ENCODE data around the gene MN1.

MN1 gene

DNA sequence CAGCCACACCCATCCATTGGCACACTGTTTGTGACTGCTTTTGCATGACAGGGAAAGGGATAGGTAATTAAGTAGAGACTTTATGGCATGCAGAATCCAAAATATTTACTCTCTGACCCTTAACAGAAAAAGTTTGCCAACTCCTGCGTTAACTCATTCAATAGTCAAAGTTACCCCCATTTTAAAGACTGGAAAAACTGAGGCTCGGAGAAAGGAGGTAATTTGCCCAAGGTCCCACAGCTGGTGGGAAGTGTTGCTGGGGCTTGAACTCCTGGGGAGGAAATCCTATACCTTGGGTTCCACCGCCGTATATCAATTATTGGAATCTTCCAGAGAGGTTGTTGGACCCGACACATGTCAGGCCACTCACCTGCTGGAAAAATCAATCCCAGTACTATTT is 29.9 kb downstream of the MN1 start:
- peaks cover 5% of the 10 kb centered on the region; the same call in 1 of the 2 replicates for H3K36me3 ChIP-seq (ENCODE audit: insufficient read depth, low read length)
- no peak for TF ChIP-seq FOXP2 (optimal IDR thresholded peaks at IDR 0.05; ENCODE audit: control extremely low read depth, extremely low read length, insufficient read depth)
- no peak for TF ChIP-seq POLR2AphosphoS5 (IDR thresholded peaks at IDR 0.05; ENCODE audit: borderline replicate concordance, low read depth, low read length)
- no peak for TF ChIP-seq EZH2 (IDR thresholded peaks at IDR 0.05)

DNA sequence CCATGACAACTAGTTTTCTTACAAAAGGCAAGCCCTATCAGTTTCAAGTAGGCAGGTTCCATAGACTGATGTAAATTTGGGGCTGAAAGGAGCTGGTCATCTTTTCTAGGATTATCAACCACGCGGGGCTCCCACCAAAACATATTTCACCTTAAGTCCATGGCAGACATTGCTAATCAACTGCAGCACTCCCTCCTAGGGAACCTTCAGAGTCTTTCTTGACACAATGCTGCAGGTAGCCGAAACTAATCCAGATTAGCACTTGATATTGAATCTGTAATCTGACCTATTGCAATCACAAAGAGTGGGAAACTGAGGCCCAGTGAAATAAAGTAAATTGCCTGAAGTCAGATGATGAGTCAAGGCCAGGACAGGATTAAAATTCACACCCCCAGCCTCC is 32.5 kb downstream of the MN1 start:
- TF ChIP-seq POLR2AphosphoS5 (IDR thresholded peaks at IDR 0.05; ENCODE audit: borderline replicate concordance, low read depth, low read length) (no peak), EZH2 (IDR thresholded peaks at IDR 0.05) (no peak), FOXP2 (optimal IDR thresholded peaks at IDR 0.05; ENCODE audit: control extremely low read depth, extremely low read length, insufficient read depth) (no peak)
- Histone ChIP-seq H3K4me3 (no peak overlapping the region), H3K27ac (no peak overlapping the region), H3K9ac (ENCODE audit: insufficient read length) (no peak overlapping the region), H3K9me3 (ENCODE audit: low read depth, low read length) (no peaks in the 10 kb centered on the region), H3K36me3 (ENCODE audit: insufficient read depth, low read length) (peaks cover 6% of the 10 kb centered on the region; the same call in 1 of the 2 replicates)
- DNase-seq (ENCODE audit: low read depth, low spot score): no peak

More for the DNA sequence above, 29.9 kb downstream of the MN1 start:
- DNase-seq (ENCODE audit: low read depth, low spot score): no peak
- no peak overlapping the region for H3K27ac ChIP-seq
- no peaks in the 10 kb centered on the region for H3K9me3 ChIP-seq (ENCODE audit: low read depth, low read length)
- H3K4me3 ChIP-seq: no peak overlapping the region
- H3K9ac ChIP-seq (ENCODE audit: insufficient read length): no peak overlapping the region

GRCh38 chr22:27768027-27768653 is 33.4 kb downstream of the MN1 start:
- Histone ChIP-seq H3K9me3 (ENCODE audit: low read depth, low read length) (no peaks in the 10 kb centered on the region), H3K9ac (ENCODE audit: insufficient read length) (no peak overlapping the region), H3K36me3 (ENCODE audit: insufficient read depth, low read length) (peaks cover 6% of the 10 kb centered on the region; the same call in 1 of the 2 replicates), H3K27ac (no peak overlapping the region), H3K4me3 (no peak overlapping the region)
- no peak for DNase-seq (ENCODE audit: low read depth, low spot score)
- TF ChIP-seq POLR2AphosphoS5 (IDR thresholded peaks at IDR 0.05; ENCODE audit: borderline replicate concordance, low read depth, low read length): no peak
- no peak for TF ChIP-seq FOXP2 (optimal IDR thresholded peaks at IDR 0.05; ENCODE audit: control extremely low read depth, extremely low read length, insufficient read depth)
- no peak for TF ChIP-seq EZH2 (IDR thresholded peaks at IDR 0.05)

DNA sequence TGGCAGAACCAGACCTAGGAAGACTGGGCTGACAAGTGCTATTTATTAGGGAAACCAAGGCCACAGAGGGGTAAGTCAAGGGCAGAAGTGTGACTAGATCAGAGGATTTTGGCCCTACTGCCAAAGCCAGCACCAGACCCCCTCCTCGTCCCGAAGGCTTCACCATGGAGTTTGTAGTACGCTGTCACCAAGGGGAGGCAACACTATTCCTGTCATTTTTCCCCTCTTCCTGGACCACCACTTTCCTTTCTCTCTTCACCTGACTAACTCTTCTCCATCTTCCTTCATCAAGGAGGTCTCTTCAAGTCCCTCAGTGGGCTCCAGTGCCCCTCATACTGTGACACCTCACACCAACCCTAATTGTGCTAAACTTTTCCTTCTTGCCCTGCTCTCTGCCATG is 34.9 kb downstream of the MN1 start:
- no peak overlapping the region for H3K27ac ChIP-seq

DNA sequence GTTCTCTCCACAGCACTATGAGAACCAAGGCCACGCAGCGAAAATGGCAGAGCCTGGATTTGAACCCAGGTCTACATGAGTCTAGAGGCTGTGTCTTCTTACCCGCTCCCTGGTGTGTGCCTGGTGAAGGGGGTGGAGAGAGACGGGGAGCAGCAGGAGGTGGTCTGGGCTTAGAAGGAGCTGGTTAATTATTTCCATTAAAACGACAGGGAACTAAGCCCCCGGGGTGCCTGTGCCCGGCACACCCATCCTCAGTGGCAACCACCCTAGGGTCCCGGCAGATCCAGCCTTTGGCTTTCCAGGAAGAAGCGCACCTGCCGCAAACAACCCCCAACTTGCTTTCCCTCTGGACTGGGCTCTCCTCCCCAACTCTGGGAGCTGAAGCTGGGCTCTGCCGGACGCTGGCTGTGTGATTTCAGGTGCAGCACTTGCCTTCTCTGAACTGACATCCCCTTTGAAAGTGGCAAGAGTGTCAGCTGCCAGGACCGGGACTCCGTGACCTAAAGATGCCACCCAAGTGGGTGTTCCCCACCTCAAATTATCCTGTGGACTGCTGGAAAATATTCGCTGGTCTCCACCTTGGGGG is 35.8 kb downstream of the MN1 start:
- H3K9me3 ChIP-seq (ENCODE audit: low read depth, low read length): no peaks in the 10 kb centered on the region
- no peak for DNase-seq (ENCODE audit: low read depth, low spot score)
- no peak overlapping the region for H3K4me3 ChIP-seq
- TF ChIP-seq EZH2 (IDR thresholded peaks at IDR 0.05): no peak
- no peak for TF ChIP-seq POLR2AphosphoS5 (IDR thresholded peaks at IDR 0.05; ENCODE audit: borderline replicate concordance, low read depth, low read length)
- TF ChIP-seq FOXP2 (optimal IDR thresholded peaks at IDR 0.05; ENCODE audit: control extremely low read depth, extremely low read length, insufficient read depth): no peak
- H3K27ac ChIP-seq: no peak overlapping the region
- no peak overlapping the region for H3K9ac ChIP-seq (ENCODE audit: insufficient read length)
- H3K36me3 ChIP-seq (ENCODE audit: insufficient read depth, low read length): peaks cover 6% of the 10 kb centered on the region; the same call in 1 of the 2 replicates

More for the DNA sequence above, 34.9 kb downstream of the MN1 start:
- peaks cover 6% of the 10 kb centered on the region; the same call in 1 of the 2 replicates for H3K36me3 ChIP-seq (ENCODE audit: insufficient read depth, low read length)
- no peak overlapping the region for H3K9ac ChIP-seq (ENCODE audit: insufficient read length)
- no peak overlapping the region for H3K4me3 ChIP-seq
- no peaks in the 10 kb centered on the region for H3K9me3 ChIP-seq (ENCODE audit: low read depth, low read length)
- no peak for DNase-seq (ENCODE audit: low read depth, low spot score)
- TF ChIP-seq FOXP2 (optimal IDR thresholded peaks at IDR 0.05; ENCODE audit: control extremely low read depth, extremely low read length, insufficient read depth): no peak
- TF ChIP-seq POLR2AphosphoS5 (IDR thresholded peaks at IDR 0.05; ENCODE audit: borderline replicate concordance, low read depth, low read length): no peak
- no peak for TF ChIP-seq EZH2 (IDR thresholded peaks at IDR 0.05)

DNA sequence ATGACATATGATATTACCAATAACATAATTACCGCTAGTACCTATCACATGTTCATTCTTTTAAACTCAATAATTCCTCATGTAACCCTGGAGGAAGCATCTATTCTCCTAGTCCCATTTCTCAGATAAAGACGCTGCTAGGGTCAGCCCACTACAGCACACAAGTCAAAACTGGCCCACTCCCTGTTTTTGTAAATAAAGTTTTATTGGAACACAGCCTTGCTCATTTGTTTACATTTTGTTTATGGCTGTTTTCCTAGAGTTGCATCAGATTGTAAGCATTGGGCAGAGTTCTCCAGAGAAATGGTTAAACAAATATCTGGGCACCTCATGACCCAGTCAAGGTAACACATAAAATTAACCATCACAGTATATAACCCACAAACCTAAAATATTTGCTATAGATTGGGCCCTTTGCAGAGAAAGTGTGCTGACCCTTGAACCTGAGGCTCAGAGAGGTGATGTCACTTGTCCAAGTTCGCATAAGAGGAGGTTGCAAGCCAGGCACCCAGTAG is 36.8 kb downstream of the MN1 start:
- no peak overlapping the region for H3K27ac ChIP-seq
- no peak for DNase-seq (ENCODE audit: low read depth, low spot score)
- no peak overlapping the region for H3K4me3 ChIP-seq
- TF ChIP-seq EZH2 (IDR thresholded peaks at IDR 0.05): no peak
- no peak for TF ChIP-seq POLR2AphosphoS5 (IDR thresholded peaks at IDR 0.05; ENCODE audit: borderline replicate concordance, low read depth, low read length)
- TF ChIP-seq FOXP2 (optimal IDR thresholded peaks at IDR 0.05; ENCODE audit: control extremely low read depth, extremely low read length, insufficient read depth): no peak
- no peaks in the 10 kb centered on the region for H3K9me3 ChIP-seq (ENCODE audit: low read depth, low read length)
- no peak overlapping the region for H3K9ac ChIP-seq (ENCODE audit: insufficient read length)
- peaks cover 6% of the 10 kb centered on the region; the same call in 1 of the 2 replicates for H3K36me3 ChIP-seq (ENCODE audit: insufficient read depth, low read length)

DNA sequence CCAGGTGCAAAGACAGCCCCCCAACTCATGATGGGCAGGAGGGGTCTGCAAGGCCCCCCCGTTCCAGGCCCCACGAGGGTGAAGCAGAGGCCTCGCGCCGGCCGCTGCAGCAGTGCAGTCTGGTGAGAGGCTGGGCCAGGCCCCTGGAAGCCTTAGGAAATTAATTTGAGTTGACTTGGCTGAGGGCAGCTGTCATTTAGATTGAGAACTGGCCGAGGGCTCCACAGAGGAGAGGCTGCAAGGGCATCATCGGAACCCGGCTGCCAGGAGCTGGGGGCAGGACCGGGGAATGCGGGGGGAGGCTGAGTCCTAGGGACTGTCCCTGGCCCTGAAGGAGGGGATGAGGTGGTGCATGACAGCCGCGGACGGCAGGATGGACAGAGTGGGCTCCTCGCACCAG is 39.9 kb downstream of the MN1 start:
- DNase-seq (ENCODE audit: low read depth, low spot score): no peak
- no peaks in the 10 kb centered on the region for H3K9me3 ChIP-seq (ENCODE audit: low read depth, low read length)
- no peak for TF ChIP-seq FOXP2 (optimal IDR thresholded peaks at IDR 0.05; ENCODE audit: control extremely low read depth, extremely low read length, insufficient read depth)
- no peak for TF ChIP-seq POLR2AphosphoS5 (IDR thresholded peaks at IDR 0.05; ENCODE audit: borderline replicate concordance, low read depth, low read length)
- TF ChIP-seq EZH2 (IDR thresholded peaks at IDR 0.05): no peak
- no peak overlapping the region for H3K4me3 ChIP-seq
- no peak overlapping the region for H3K27ac ChIP-seq
- no peak overlapping the region for H3K9ac ChIP-seq (ENCODE audit: insufficient read length)
- H3K36me3 ChIP-seq (ENCODE audit: insufficient read depth, low read length): peaks cover 6% of the 10 kb centered on the region; the same call in 1 of the 2 replicates

DNA sequence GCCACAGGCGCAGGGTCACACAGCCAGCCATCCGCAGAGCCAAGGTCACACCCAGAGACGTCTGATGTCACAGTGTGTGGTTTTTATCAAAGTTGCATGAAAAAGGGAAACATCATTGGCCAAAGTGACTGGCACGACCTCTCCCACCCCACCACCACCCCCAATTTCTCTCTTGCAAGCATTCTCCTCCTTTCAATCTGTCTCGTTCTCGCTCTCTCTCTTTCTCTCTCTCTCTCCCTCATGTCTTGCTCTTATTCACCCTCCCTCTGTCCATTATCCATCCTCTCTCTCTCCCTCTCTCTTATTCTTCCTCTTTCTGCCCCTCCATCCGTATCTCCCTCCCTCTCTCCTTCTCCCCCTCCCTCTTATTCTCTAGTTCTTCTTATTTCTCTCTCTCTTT is 40.6 kb downstream of the MN1 start:
- Histone ChIP-seq H3K9me3 (ENCODE audit: low read depth, low read length) (no peaks in the 10 kb centered on the region), H3K4me3 (no peak overlapping the region), H3K27ac (no peak overlapping the region), H3K36me3 (ENCODE audit: insufficient read depth, low read length) (peaks cover 6% of the 10 kb centered on the region; the same call in 1 of the 2 replicates), H3K9ac (ENCODE audit: insufficient read length) (no peak overlapping the region)
- TF ChIP-seq EZH2 (IDR thresholded peaks at IDR 0.05) (no peak), POLR2AphosphoS5 (IDR thresholded peaks at IDR 0.05; ENCODE audit: borderline replicate concordance, low read depth, low read length) (no peak), FOXP2 (optimal IDR thresholded peaks at IDR 0.05; ENCODE audit: control extremely low read depth, extremely low read length, insufficient read depth) (no peak)
- no peak for DNase-seq (ENCODE audit: low read depth, low spot score)
